GM19023 (cell line): ENCODE measurements around the gene RHEB.

Experiments used
- ATAC-seq: cut with Tn5 transposase; IDR thresholded peaks from one replicate; pipeline ENCODE4 v1.9.1; 2021; ENCODE audit warnings: mild to moderate bottlenecking, moderate library complexity; ENCODE audit not compliant: unreplicated experiment

Gene RHEB

DNA sequence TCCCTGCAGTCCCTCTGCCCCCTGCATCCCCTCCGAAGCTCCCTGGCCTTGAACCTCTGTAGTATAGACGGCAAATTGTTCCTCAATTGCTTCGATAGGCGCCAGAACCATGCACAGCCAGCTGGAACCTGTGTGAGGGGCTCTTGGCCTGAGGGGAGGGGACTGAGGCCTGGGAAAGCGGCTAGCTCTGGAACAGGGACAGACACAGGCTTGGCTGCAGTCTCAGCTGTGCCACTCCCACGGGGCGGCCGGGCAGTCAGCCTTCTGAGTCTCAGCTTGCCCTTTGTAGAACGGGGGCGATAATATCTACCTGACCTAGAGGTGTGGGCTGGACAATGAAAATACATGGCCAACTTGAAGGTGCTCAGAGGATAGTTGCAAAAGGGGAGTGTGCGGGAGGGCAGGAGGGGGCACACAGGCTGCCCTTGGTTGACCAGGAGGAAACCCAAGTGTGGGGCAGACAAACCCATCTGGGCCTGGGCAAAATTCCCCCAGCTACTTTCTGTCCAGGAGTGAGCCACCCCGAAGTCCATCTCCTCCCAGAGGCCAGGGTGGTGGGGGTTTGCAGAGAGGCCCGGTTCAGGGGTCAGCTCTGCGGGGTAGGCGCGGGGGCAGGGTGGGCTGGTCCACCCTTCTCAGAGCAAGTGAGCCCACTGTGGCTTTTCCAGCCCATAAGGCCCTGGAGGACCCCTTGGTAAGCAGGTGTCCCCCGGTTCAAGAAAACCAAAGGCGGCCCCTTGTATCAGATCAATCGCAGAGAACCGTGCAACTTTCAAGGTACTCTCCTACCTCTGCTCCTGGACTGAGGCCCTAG lies 84.4 kb downstream of the RHEB start:
- no peak for ATAC-seq

DNA sequence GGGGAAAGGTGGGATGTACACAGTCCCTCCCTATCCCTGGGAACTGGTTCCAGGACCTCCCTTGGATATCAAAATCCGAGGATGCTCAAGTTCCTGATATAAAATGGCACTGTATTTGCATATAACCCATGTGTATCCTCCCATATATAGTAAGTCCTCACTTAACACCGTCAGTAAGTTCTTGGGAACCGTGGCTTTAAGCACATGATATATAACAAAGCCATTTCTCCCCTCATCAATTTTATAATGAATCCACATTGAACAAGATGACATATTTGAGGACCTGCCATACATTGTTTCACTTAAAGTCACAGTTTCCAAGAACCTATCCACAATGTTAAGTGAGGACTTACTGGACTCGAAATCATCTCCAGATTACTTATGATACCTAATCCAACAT lies 85.1 kb downstream of the RHEB start:
- no peak for ATAC-seq

DNA sequence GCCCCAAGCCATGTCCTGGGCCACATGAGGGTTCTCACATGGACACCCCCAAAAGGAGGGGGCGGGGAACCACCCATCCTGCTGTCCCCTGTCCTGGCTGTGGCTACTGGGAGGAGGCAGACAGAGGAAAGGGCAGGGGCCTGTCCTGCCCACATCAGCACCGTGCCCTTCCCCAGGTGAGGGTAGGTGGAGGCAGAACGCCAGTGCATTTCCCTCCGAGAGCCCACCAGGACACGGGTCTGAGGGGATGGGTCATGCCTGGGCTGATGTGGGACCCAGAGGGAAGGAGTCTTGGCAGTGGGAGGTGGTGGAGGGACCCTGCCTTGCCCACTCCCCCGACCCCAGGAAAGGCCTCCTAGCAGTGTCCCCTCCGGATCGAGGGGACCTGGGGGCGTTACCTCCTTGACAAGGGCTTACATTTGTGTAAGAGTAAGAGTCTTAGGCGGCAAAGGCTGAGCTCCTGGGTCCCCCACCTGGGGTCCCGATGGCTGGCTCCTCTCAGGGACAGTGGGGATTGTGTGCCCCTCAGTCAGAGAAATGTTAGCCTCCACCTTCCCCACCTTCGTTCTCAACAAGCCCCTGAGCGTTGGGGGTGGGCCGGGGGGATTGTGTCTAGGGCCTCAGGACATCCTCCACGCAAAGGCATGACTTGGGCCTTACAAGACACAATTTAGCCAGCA lies 85.8 kb downstream of the RHEB start:
- ATAC-seq: no peak

DNA sequence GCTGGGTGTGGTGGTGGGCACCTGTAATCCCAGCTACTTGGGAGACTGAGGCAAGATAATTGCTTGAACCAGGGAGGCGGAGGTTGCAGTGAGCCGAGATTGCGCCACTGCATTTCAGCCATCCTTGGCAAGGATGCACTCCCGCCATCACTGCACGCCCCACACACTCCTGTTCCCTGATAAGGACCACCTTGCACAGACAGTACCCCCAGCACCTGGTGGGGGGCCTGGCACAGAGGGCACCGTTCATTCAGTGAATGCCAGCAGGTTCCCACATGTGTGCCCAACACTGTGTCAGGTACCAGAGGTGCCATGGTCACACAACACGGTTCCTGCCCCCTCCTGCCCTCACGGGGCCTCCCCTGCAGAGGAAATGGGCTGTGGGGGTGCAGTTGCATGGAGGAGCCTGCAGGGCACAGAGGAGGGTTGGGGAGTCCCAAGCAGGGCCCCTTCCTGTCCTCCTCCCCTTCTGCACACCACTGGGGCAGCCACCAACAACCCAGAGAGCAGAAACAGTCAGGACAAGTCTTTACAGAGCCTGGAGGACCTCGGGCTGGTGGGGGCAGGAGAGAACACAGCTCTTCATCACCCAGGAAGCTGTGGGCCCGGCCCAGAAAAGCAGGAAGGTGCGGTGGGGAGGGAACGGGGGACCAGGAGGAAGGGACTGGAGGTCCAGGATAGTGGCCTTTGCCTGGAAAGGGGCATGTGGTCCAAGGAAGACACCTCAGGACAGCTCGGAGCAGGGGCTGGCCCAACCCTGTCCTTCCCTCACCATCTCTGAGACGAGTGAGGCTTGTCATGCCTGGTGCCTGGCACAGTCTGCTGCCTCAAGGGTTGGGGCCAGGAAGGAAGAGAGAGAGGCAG lies 86.8 kb downstream of the RHEB start:
- peak; percentile 63 for ATAC-seq

- ATAC-seq: no peak
These were observed 87.9 kb downstream of the RHEB start for GRCh38 chr7:151431768-151432311.

DNA sequence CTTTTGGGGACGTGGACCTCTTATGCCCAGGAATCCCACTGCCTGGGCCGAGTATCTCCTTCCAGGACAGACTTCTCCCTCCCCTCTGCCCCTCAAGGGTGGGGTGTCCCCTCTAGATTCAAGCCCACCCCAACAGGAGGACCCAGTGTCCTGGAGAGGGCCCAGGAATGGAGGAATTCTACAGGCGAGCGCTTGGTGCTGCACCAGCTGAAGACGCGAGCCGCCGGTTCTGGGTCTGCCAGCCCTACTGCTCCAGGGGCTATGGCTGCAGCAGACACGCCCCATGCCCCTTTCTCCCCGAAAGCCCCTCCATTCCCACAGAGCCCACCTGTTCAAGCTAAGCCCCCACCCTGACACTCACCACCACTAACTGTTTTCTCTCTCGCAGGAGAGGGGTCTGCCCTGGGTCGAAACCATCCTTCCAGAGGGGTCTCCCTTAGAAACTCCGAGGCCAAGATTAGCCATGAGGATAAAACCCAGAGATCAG lies 88.4 kb downstream of the RHEB start:
- ATAC-seq: no peak

GRCh38 chr7:151430391-151431205 lies 89.1 kb downstream of the RHEB start:
- no peak for ATAC-seq

- ATAC-seq: no peak
These were observed 89.9 kb downstream of the RHEB start for GRCh38 chr7:151429560-151430331.

DNA sequence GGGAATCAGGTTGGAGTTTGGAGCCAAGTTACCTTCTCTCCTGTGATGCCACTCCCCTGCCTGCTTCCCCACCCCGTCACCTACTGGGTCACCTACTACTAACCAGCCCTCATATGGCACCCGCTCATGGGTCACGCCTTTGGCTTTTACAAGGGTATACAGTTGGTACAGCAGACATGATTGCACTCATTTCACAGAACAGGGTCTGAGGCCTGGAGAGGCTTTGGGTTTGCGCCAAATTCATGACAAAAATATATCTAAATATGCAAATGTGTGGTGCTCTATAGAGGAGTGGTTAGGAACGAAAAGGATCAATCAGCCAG lies 90.5 kb downstream of the RHEB start:
- no peak for ATAC-seq

DNA sequence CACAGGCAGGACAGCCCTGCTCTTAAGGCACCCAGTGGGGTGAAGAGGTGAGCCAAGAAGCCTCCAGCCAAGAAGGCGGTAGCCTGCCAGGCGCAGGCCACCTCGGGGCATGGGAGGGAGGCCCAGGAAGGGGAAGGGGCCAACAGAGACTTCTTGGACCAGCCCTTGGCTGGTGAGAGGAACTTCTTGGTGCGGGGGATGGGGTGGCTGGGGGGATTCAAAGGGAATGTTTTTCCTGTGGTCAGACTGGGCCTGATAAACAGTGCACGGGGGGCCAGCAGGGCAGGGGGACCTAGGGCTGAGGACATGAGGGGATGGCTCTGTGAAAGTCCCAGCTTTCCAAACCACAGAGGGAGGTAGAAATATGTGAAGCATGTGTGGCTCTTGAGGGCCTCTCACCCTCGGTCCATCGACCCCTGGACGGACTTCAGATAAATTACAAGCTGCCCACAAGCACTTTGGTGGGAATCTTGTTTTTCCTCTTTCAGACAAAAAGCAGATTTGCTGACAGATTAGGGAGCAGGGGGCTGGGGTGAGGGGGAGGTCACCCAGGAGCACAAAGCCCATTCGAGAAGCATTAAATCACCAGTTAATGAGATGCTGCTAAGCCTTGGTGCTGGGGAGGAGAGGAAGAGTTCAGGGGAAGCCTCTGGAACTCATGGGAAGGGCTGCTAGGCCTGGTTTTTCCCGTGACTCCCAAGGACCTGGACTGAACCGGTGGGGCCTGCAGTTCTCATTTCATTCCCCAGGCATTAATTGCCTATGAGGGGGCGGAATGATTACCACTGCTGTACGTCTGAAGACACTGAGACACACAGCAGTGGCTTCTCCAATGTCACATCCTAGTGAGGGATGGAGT lies 91.1 kb downstream of the RHEB start:
- ATAC-seq: no peak

DNA sequence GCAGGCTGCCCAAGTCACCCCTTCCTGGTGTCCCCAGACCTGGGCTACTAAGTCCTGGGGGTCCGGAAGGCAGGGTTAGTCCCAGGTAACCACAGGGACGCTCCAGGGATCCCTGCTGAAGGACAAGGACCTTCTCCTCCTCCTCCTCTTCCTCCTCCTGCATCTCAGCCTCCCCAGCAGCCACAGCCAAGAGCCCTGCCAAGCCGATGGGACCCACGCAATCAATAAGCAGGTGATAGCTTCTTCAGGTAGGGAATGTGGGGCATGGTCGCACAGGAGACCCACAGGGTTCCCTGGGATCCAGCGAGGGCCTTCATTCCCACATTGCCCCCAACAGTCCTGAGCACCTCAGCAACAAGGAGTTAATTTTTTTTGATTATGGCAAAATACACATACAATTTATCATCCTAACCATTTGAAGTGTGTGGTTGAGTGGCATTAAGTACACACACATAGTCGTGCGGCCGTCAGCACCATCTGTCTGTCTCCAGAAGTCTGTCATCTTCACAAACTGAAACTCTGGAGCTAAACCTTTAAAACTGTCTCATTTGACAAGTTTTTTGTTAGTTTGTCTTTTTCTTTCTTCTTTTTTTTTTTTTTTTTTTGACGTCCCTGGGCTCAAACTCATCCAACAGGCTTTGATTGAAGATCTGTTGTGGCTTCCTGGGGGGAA lies 91.9 kb downstream of the RHEB start:
- ATAC-seq: no peak

DNA sequence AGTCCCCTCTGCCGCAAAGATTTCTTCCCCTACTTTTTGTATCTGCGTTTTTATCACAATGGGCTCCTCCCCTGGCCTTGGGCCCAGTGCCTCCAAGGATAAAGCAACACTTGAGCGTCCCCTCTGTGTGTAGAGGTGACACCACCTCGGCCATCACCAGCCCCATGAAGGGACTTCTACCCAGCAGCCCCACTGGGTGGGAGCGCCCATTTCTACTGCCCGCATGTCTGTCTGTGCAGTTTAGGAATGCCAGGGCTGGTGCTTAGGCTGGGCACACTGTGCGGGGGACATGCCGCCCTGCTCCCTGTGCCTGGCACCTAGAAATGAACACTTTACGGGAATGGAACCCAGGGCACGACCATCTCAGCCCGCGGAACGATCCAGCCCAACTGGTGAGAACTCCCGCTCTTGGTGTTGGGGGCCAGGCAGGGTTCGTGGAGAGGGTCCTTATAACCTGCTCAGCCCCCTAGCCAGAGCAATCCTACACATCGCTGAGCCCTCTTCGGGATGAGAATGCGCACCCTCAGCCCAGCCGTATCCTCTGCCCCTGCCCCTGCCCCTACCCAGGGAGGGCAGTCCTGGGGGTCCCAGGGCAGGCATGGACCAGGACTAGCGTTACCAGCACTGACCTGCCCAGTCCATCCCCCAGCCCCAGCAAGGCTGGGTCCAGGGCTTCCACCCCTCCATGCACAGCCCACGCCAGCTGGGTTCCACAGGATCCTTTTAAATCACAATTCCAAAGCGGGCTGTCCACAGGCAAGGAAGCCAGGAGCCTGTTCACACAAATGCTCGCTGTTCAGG lies 92.6 kb downstream of the RHEB start:
- no peak for ATAC-seq

GRCh38 chr7:151426441-151426903 lies 93.2 kb downstream of the RHEB start:
- no peak for ATAC-seq

DNA sequence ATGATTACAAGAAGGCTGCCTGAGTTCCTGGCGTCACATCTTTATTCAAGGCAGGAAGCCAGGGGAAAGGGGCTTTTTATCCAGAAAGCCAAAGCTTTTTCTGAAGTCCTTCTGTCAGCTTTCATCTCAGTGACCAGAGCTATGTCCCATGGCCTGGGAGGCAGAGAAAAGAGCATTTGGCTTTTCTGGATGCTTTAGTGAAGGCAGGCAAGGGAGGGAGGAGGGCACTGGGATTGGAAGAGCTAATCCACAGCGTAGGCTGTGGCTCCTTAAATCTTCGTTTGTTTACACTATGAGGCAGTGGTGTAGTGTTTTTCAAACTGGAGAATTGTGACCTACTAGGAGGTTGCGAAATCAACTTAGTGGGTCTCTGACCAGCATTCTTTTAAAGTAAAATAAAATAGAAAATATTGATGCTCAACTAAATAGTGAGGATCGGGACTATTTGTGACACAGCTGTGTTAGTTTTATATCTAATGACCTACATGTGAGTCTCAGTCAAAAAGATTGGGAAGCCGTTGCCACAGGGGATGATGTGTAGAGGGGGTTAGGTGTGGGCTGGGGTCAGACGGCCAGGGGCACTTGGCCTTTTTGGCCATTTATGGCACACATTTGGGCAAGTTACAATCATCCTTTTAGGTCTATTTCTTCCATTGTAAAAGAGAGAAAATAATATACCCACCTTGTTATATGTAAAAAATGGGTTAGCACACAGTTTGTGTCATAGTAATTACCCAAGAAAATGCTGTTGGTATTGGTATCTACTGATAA lies 93.8 kb downstream of the RHEB start:
- ATAC-seq: no peak

DNA sequence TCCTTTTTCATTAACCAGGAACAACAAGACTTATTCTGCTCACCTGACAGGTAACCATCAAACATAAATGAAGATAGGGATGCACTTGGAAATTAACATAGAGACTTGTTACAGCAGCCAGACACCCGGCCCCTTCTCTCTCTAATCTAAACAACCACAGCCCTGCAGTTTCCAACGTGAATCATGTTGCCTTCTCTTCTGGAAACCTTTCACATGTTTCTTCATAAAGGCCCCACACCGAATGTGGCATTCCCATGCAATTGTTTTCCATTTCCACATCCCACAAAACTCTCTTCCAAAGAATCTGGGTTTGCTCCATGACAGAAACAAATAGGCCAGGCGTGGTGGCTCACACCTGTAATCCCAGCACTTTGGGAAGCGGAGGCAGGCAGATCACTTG lies 94.9 kb downstream of the RHEB start:
- ATAC-seq: no peak

DNA sequence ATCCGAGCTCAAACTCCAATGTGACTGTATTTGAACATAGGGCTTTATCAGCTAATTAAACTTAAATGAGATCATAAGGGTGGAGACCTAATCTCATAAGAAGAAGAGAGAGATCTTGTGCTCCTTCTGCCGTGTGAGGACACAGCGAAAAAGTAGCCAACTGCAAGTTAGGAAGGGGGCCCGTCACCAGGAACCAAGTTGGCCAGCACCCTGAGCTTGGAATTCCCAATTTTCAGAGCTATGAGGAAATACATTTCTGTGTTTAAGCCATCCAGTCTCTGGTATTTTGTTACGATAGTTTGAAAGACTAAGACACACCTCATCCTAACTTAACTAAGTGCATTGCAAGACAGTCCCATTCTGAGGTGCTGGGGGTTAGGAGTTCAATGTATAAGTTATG lies 95.8 kb downstream of the RHEB start:
- ATAC-seq: no peak

DNA sequence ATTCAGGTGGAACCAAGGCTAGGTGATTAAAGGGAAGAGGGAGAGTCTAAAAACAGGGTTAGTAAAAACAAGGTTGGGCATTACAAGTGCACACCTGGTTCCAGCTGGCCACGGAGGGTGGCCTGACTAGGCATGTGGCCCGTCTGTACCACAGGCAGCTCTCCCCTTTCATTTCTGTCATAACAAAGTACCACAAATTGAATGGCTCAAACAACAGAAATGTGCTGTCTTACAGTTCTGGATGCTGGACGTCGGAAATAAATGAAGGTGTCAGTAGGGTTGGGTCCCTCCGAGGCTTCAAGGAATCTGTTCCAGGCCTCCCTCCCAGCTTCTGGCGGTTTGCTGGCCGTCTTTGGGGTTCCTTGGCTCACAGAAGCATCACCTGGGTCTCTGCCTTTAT lies 96.5 kb downstream of the RHEB start:
- ATAC-seq: no peak
